Osteocyte (in vitro differentiated cells): ENCODE results near the gene INPP5K. TPM values are rescaled to one million over a fixed set of nuclear protein-coding genes. Genes with fewer than 3 reads are reported as not detected.

Source experiments
- DNase-seq: peaks from one replicate; pipeline ENCODE4 v3.0.0; 2021; ENCODE audit warnings: mixed read lengths; ENCODE audit not compliant: unreplicated experiment; ENCODE audit errors: extremely low spot score
- H3K27ac Mint-ChIP-seq: one replicate; pipeline ENCODE4 v1.8.0; 2021; ENCODE audit warnings: mild to moderate bottlenecking, mixed read lengths; ENCODE audit not compliant: unreplicated experiment
- H3K27me3 Mint-ChIP-seq: one replicate; pipeline ENCODE4 v1.8.0; 2021; ENCODE audit warnings: mixed read lengths; ENCODE audit not compliant: unreplicated experiment
- H3K36me3 Mint-ChIP-seq: one replicate; pipeline ENCODE4 v1.8.0; 2021; ENCODE audit warnings: mixed read lengths; ENCODE audit not compliant: unreplicated experiment
- H3K4me1 Mint-ChIP-seq: one replicate; pipeline ENCODE4 v1.8.0; 2021; ENCODE audit warnings: mixed read lengths; ENCODE audit not compliant: unreplicated experiment
- H3K4me3 Mint-ChIP-seq: one replicate; pipeline ENCODE4 v1.8.0; 2021; ENCODE audit warnings: mild to moderate bottlenecking, moderate library complexity, mixed read lengths; ENCODE audit not compliant: unreplicated experiment
- H3K9me3 Mint-ChIP-seq: one replicate; pipeline ENCODE4 v1.8.0; 2021; ENCODE audit warnings: mixed read lengths; ENCODE audit not compliant: unreplicated experiment
- total RNA-seq: library from RNA; stranded (reverse); gene quantifications from 2 replicates; pipeline ENCODE4 v1.2.1, GENCODE V29; 2021
- TF ChIP-seq, protein P1 (sequence below): fragments of 200-600 bp; sonication (generic); IDR thresholded peaks from 2 replicates; pipeline ENCODE4 v1.5.0; 2021; ENCODE audit warnings: antibody characterized with exemption, mild to moderate bottlenecking, moderate library complexity

The INPP5K gene
- total RNA-seq, 1 donor from 2014 or later = 49.4 TPM

DNA sequence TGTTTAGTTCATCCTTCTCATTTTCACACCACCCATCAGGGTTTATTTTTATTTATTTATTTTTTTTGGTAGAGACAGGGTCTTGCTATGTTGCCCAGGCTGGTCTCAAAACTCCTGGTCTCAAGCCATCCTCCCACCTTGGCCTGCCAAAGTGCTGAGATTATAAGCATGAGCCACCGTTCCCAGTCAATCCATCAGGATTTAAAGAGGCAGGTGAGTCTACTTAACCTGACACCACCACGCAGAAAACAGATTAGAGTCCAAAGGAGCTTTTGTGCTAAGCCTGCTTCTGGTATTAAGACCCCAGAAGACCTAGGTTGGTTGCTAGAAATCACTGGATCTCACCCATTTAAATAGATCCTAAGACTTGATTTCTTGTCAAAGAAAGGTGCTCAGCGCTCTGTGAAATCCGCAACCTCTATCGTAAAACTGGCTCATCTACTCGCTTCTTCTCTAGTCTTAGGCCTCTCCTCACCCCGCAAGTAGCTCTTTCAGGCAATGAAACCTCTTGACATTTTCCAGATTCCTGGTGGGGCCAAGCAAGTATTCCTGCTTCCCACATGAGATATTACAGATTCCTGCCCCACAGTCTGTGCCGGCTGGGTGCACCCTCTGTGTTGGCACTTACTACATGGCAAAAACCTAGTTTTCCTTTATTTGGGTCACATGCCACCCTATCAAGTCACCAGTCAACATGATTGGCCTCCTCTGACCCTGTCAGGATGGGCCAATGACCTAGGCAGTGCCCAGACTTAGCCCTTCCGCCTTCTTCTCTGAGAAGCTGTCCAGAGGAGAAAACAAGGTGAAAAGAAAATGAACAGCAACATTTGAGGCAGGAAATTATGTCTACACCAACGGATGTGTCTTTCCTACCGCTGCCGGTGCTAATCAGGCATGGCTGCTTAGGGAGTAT, 37.2 kb upstream of the INPP5K start:
- no peaks in the 10 kb centered on the region for H3K4me1 Mint-ChIP-seq

DNA sequence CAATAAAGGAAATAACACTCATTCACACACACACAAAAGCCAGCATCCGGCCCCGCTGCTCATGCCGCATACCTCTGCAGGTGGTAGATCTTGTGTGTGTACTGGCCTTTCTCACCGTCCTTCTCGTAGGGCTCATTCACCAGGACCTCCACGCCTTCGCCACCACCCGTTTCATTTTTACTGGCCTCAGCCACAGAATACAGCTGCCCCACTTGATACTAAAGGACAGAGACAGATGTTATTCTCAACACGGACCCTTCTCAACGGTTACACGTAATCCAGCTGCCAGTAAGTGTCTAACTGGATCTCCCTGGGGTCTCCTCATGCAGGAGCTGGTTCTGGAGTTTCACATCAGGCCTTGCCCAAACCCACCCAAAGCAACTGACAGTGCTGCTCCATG, 36.5 kb upstream of the INPP5K start:
- Mint-ChIP-seq H3K27ac (no peak overlapping the region), H3K27me3 (no peaks in the 10 kb centered on the region), H3K9me3 (no peaks in the 10 kb centered on the region), H3K4me1 (no peaks in the 10 kb centered on the region), H3K36me3 (peaks cover 28% of the 10 kb centered on the region), H3K4me3 (no peak overlapping the region)
- no peak for DNase-seq
- TF ChIP-seq, protein P1, sequence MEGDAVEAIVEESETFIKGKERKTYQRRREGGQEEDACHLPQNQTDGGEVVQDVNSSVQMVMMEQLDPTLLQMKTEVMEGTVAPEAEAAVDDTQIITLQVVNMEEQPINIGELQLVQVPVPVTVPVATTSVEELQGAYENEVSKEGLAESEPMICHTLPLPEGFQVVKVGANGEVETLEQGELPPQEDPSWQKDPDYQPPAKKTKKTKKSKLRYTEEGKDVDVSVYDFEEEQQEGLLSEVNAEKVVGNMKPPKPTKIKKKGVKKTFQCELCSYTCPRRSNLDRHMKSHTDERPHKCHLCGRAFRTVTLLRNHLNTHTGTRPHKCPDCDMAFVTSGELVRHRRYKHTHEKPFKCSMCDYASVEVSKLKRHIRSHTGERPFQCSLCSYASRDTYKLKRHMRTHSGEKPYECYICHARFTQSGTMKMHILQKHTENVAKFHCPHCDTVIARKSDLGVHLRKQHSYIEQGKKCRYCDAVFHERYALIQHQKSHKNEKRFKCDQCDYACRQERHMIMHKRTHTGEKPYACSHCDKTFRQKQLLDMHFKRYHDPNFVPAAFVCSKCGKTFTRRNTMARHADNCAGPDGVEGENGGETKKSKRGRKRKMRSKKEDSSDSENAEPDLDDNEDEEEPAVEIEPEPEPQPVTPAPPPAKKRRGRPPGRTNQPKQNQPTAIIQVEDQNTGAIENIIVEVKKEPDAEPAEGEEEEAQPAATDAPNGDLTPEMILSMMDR = no peak

More for the DNA sequence above, 37.2 kb upstream of the INPP5K start:
- TF ChIP-seq, protein P1 = no peak
- DNase-seq = no peak
- H3K36me3 Mint-ChIP-seq = peaks cover 26% of the 10 kb centered on the region
- H3K4me3 Mint-ChIP-seq = no peak overlapping the region
- H3K9me3 Mint-ChIP-seq = no peaks in the 10 kb centered on the region
- H3K27me3 Mint-ChIP-seq = no peaks in the 10 kb centered on the region
- H3K27ac Mint-ChIP-seq = no peak overlapping the region

DNA sequence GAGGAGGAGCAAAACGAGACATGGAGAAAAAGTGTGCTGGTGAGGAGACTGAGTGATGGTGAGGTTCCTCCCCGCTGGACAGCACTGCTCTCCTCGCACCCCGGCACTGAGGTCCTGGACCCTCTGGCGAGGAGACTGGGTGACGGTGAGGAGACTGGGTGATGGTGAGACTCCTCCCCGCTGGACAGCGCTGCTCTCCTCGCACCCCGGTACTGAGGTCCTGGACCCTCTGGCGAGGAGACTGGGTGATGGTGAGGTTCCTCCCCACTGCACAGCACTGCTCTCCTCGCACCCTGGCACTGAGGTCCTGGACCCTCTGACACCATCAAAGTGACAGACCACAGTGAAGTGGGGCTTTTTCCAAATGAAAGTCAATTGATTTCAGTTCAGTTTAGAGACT, 35.3 kb upstream of the INPP5K start:
- Mint-ChIP-seq H3K36me3 (peaks cover 25% of the 10 kb centered on the region), H3K27me3 (no peaks in the 10 kb centered on the region), H3K9me3 (no peaks in the 10 kb centered on the region), H3K4me1 (no peaks in the 10 kb centered on the region), H3K4me3 (no peak overlapping the region), H3K27ac (no peak overlapping the region)
- DNase-seq = no peak
- TF ChIP-seq, protein P1 = no peak

DNA sequence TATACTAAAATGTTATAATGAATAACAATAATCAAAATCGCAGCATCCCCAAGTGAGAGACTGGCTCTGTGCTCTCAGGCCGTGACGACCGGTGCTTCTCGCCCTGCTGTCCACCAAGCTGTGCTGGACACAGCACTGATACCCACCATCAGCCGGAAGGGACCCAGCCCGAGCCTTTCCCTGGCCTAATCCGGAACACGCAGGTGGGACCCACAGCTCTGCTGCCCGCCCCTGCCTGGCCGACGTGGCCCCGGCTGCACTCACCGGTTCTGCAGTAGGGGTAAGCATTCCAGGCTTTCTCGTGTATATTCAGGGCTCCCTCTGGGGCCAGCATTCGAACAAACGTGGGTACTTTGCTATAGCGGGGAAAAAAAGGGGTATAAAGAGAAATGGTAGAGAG, 31.6 kb upstream of the INPP5K start:
- TF ChIP-seq, protein P1 = no peak
- Mint-ChIP-seq H3K4me3 (no peak overlapping the region), H3K4me1 (no peaks in the 10 kb centered on the region), H3K9me3 (no peaks in the 10 kb centered on the region), H3K27me3 (no peaks in the 10 kb centered on the region), H3K27ac (no peak overlapping the region), H3K36me3 (peaks cover 27% of the 10 kb centered on the region)
- no peak for DNase-seq

DNA sequence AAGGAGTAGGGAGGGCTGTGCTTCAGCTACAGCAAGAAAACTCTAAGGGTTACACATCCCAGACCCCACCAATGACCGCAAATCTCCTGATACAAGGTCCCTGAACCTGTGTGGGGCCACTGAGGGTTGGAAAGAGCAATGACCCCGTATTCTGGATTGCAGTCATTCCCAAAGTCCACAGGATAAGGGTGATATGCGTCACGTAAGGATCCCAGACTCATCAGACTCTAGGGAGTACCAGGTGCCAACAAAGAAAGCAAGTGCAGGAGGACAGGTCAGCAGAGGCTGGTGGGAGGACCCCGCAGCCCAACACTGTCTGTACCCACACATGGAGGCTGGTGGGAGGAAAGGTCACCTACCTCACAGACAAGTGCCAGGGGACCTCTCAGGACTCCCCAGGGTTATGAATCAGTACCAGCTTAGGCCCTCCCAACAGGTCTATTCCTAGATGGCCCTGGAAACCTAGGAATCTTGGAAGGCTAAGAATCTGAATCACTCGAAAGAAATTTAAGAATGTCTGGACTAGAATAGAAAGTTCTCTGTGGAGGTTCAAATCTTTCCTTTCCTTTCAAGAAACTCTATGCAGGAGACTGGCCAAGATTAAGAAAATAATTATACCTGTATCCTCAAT, 30.0 kb upstream of the INPP5K start:
- H3K4me3 Mint-ChIP-seq = no peak overlapping the region
- H3K4me1 Mint-ChIP-seq = no peaks in the 10 kb centered on the region
- no peak for DNase-seq

More for the DNA sequence above, 30.0 kb upstream of the INPP5K start:
- TF ChIP-seq, protein P1 = no peak
- Mint-ChIP-seq H3K9me3 (no peaks in the 10 kb centered on the region), H3K27me3 (no peaks in the 10 kb centered on the region), H3K27ac (no peak overlapping the region), H3K36me3 (peaks cover 23% of the 10 kb centered on the region)
